Neuronal stem cell (in vitro differentiated cells): ENCODE measurements around the gene PNMT.

Experiments used
- DNase-seq: peaks from one replicate; pipeline ENCODE4 v3.0.0-alpha.2; 2013; ENCODE audit warnings: low spot score
- H2AFZ ChIP-seq: one replicate; pipeline ENCODE4 v1.6.1; 2013; ENCODE audit warnings: mild to moderate bottlenecking, low read length, inconsistent platforms
- H2AK5ac ChIP-seq: 2 replicates; pipeline ENCODE4 v1.6.1; 2013; ENCODE audit warnings: low read depth, mild to moderate bottlenecking, inconsistent platforms, low read length, moderate library complexity, mixed read lengths
- H2BK120ac ChIP-seq: 2 replicates; pipeline ENCODE4 v1.6.1; 2013; ENCODE audit warnings: low read depth, mild to moderate bottlenecking, inconsistent platforms, low read length, moderate library complexity, mixed read lengths
- H2BK12ac ChIP-seq: one replicate; pipeline ENCODE4 v1.6.1; 2013; ENCODE audit warnings: low read length, inconsistent platforms
- H2BK15ac ChIP-seq: 2 replicates; pipeline ENCODE4 v1.6.1; 2013; ENCODE audit warnings: mild to moderate bottlenecking, low read length, inconsistent platforms, mixed read lengths
- H2BK5ac ChIP-seq: one replicate; pipeline ENCODE4 v1.6.1; 2013; ENCODE audit warnings: inconsistent platforms, mild to moderate bottlenecking, low read length, moderate library complexity
- H3K14ac ChIP-seq: one replicate; pipeline ENCODE4 v1.6.1; 2013; ENCODE audit warnings: low read length, inconsistent platforms
- H3K18ac ChIP-seq: 2 replicates; pipeline ENCODE4 v1.6.1; 2013; ENCODE audit warnings: low read length, inconsistent platforms
- H3K23ac ChIP-seq: 2 replicates; pipeline ENCODE4 v1.6.1; 2013; ENCODE audit warnings: low read depth, mild to moderate bottlenecking, mixed read lengths, low read length, inconsistent platforms; ENCODE audit not compliant: poor library complexity
- H3K27ac ChIP-seq: replicated peaks from 3 replicates; pipeline ENCODE4 v1.5.1; 2013; ENCODE audit warnings: low read length, inconsistent platforms
- H3K27me3 ChIP-seq, 3 experiments: 2 replicates each; pipeline ENCODE4 v1.6.1; 2013; ENCODE audit warnings: low read length in 3 of 3, mild to moderate bottlenecking in 2 of 3, inconsistent platforms in 1 of 3, low read depth in 1 of 3, mixed read lengths in 1 of 3, moderate library complexity in 1 of 3; ENCODE audit not compliant: control insufficient read depth in 3 of 3, insufficient read depth in 3 of 3
- H3K36me3 ChIP-seq, 2 donors: replicated peaks in 1 of 2; 2 replicates each; pipeline ENCODE4 v1.6.1; 2013; ENCODE audit warnings: low read length in 2 of 2; ENCODE audit not compliant: control insufficient read depth in 2 of 2, insufficient read depth in 2 of 2
- H3K4ac ChIP-seq: 2 replicates; pipeline ENCODE4 v1.6.1; 2013; ENCODE audit warnings: inconsistent platforms, mild to moderate bottlenecking, low read length, moderate library complexity
- H3K4me1 ChIP-seq, 2 donors: 1 replicate in 1 of 2; 2 replicates in 1 of 2; pipeline ENCODE4 v1.6.1; 2013; ENCODE audit warnings: low read length in 2 of 2, low read depth in 1 of 2; ENCODE audit not compliant: control insufficient read depth in 2 of 2, insufficient read depth in 1 of 2
- H3K4me2 ChIP-seq: one replicate; pipeline ENCODE4 v1.6.1; 2013; ENCODE audit warnings: mild to moderate bottlenecking, low read length, inconsistent platforms; ENCODE audit not compliant: insufficient read depth, poor library complexity, severe bottlenecking
- H3K4me3 ChIP-seq, 2 donors: 2 replicates each; pipeline ENCODE4 v1.5.1; 2013; ENCODE audit warnings: low read length in 2 of 2, mild to moderate bottlenecking in 2 of 2, inconsistent platforms in 1 of 2, moderate library complexity in 1 of 2
- H3K79me1 ChIP-seq: one replicate; pipeline ENCODE4 v1.6.1; 2013; ENCODE audit warnings: low read depth, mild to moderate bottlenecking, inconsistent platforms, low read length, moderate library complexity
- H3K9ac ChIP-seq: one replicate; pipeline ENCODE4 v1.6.1; 2013; ENCODE audit warnings: mild to moderate bottlenecking, low read depth, low read length, inconsistent platforms; ENCODE audit not compliant: poor library complexity
- H3K9me3 ChIP-seq, 2 donors: replicated peaks in 1 of 2; 2 replicates each; pipeline versions ENCODE3 to v1.6.1; 2013; ENCODE audit warnings: low read length in 2 of 2, mild to moderate bottlenecking in 2 of 2, inconsistent platforms in 1 of 2, low read depth in 1 of 2, mixed read lengths in 1 of 2, moderate library complexity in 1 of 2; ENCODE audit not compliant: control insufficient read depth in 2 of 2, insufficient read depth in 1 of 2
- H4K8ac ChIP-seq: one replicate; pipeline ENCODE4 v1.6.1; 2013; ENCODE audit warnings: low read depth, mild to moderate bottlenecking, inconsistent platforms, low read length, moderate library complexity
- H4K91ac ChIP-seq: one replicate; pipeline ENCODE4 v1.6.1; 2013; ENCODE audit warnings: low read length, low read depth, mild to moderate bottlenecking, inconsistent platforms; ENCODE audit not compliant: poor library complexity
- WGBS, 2 donors: extraction: QIAGEN DNeasy Blood & Tissue Kit; methylation state at CpG; one replicate each; pipeline ENCODE4 v1.1.7; 2013; ENCODE audit warnings: missing lambda C conversion rate in 2 of 2, mixed read lengths in 1 of 2; ENCODE audit not compliant: insufficient read length in 2 of 2, insufficient replicate concordance in 1 of 2; ENCODE audit errors: extremely low coverage in 2 of 2; 5-methylcytosine and 5-hydroxymethylcytosine counted together

The PNMT gene

DNA sequence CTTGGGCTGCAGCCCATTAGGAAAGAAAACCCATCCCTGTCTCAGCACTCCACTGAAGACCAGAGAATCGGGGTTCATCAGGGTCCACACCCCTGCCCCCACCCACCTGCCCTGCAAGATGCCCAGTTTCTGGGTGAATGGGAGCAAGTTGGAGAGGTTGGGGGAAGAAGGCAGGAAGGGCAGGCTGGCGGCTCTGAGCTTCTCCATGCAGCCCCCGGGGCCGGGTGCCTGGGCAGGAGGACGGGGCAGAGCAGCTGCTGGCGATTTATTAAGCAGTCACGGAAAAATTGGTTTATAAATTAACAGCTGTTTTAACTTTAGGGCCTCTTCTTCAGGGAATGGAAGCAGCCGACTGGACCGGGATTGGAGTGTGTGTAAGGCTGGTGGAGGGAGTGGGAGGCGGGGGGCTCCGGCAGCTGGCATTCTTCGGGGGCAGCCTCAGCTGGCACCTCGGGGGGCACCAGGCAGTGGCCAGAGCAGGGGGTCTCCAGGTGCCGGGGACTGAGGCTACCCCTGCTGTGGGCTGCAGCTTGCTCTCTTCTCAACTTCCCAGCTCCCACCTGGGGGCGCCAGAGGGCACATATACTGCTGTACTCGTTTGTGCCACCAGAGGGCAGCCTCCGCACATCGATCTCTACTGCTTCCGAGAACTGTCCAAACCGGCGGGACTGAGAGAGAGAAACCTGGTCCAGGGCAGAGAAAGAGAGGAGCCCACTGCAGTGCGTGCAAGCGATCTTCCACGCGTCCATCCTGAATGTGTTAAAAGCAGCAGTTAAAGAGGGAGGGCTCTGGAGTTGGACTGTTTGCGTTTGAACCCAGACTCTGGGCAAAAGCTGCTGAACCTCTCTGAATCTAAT, 46.5 kb upstream of the PNMT start:
- H3K36me3 ChIP-seq: no peaks in the 10 kb centered on the region
- peaks cover 10 to 73% (median 54%) of the 10 kb centered on the region in 3 experiments for H3K27me3 ChIP-seq
- H3K23ac ChIP-seq: no peak overlapping the region
- H3K4ac ChIP-seq: no peak overlapping the region
- H2BK5ac ChIP-seq: no peak overlapping the region
- H3K27ac ChIP-seq: no peak overlapping the region
- H2BK120ac ChIP-seq: no peak overlapping the region
- H3K4me2 ChIP-seq: no peak overlapping the region
- H3K9me3 ChIP-seq: no peaks in the 10 kb centered on the region
- no peak overlapping the region for H3K14ac ChIP-seq
- H3K79me1 ChIP-seq: no peaks in the 10 kb centered on the region
- no CpG with 5 or more reads among the region's 26 CpGs for WGBS, 2 donors
- no peak overlapping the region for H3K18ac ChIP-seq
- H2BK15ac ChIP-seq: no peak overlapping the region
- no peak overlapping the region for H2BK12ac ChIP-seq
- peak; percentile 90 for DNase-seq
- H4K8ac ChIP-seq: no peak overlapping the region
- no peak overlapping the region for H3K9ac ChIP-seq
- peak overlapping the region; percentile 77 for H2AFZ ChIP-seq
- no peak overlapping the region for H2AK5ac ChIP-seq
- no peak overlapping the region for H3K4me3 ChIP-seq
- H3K4me1 ChIP-seq: peaks cover 9 to 12% of the 10 kb centered on the region in 2 donors
- H4K91ac ChIP-seq: no peak overlapping the region

DNA sequence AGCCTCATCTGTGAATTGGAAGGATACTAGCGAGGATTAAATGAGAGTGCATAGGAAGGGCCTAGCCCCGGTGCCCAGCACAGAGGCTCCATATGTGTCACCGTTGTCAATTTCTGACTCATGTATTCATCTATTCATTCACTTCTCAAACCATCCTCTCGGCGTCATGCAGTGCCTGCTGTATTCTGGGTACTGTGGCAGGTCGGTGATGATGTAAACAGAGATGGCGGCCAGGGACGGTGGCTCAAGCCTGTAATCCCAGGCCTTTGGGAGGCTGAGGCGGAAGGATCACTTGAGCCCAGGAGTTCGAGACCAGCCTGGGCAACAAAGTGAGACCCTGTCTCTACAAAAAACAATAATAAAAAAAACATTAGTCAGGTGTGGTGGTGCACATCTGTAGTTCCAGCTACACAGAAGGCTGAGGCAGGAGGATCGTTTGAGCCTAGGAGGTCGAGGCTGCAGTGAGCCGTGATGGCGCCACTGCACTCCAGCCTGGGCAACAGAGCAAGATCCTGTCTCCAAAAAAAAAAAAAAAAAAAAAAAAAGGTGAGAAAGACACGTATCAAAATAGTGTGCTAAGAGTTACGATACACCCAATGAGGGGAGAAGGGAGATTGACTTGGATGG, 45.8 kb upstream of the PNMT start:
- no peaks in the 10 kb centered on the region for H3K9me3 ChIP-seq
- H2AK5ac ChIP-seq: no peak overlapping the region
- H3K4me2 ChIP-seq: no peak overlapping the region
- H2BK15ac ChIP-seq: no peak overlapping the region
- peak overlapping the region; percentile 77 for H2AFZ ChIP-seq
- peaks cover 9 to 16% of the 10 kb centered on the region in 2 donors for H3K4me1 ChIP-seq
- no peak overlapping the region for H3K14ac ChIP-seq
- no peak overlapping the region for H4K91ac ChIP-seq
- H3K79me1 ChIP-seq: no peaks in the 10 kb centered on the region
- no peak overlapping the region for H3K23ac ChIP-seq
- no peak for DNase-seq
- WGBS, 2 donors: no CpG with 5 or more reads among the region's 16 CpGs
- no peak overlapping the region for H3K4me3 ChIP-seq
- H3K36me3 ChIP-seq: no peaks in the 10 kb centered on the region
- no peak overlapping the region for H3K27ac ChIP-seq
- H2BK12ac ChIP-seq: no peak overlapping the region
- no peak overlapping the region for H3K4ac ChIP-seq
- no peak overlapping the region for H3K9ac ChIP-seq
- H2BK120ac ChIP-seq: no peak overlapping the region
- no peak overlapping the region for H3K18ac ChIP-seq
- peaks cover 6 to 73% (median 54%) of the 10 kb centered on the region in 3 experiments for H3K27me3 ChIP-seq
- H4K8ac ChIP-seq: no peak overlapping the region
- no peak overlapping the region for H2BK5ac ChIP-seq

DNA sequence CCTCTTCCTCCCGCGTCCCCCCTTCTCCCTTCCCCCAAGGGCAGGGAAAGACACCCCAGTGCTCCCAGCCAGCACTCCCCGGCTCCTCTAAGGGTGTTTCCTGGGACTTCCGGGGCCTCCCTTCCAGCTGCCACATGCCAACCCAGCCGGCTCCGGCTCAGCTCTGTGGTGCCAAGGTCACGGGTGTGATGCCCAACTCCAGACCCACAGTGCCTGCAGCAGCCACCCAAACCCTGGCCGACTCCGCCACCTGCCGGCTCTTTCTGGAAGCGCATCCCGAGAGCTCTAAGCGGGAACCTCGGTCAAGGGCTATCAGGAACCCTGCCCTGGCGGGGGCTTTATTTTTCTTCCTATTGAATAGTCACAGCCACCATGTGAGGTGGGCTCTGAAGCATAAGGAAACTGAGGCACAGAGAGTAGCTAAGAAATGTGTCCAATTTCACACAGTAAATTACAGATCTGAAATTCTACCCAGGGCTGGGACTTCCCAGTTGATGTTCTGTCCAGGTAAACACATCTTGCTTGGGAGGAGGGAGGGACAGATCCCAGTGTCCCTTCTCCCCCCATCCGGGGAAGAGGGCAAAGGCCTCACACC, 44.8 kb upstream of the PNMT start:
- Histone ChIP-seq H3K36me3 (no peaks in the 10 kb centered on the region), H2BK120ac (no peak overlapping the region), H3K23ac (no peak overlapping the region), H3K4me1 (peaks cover 14 to 15% of the 10 kb centered on the region in 2 donors), H3K14ac (no peak overlapping the region), H2BK5ac (no peak overlapping the region), H3K9ac (no peak overlapping the region), H3K4ac (no peak overlapping the region), H2BK15ac (no peak overlapping the region), H4K8ac (no peak overlapping the region), H4K91ac (no peak overlapping the region), H3K27me3 (peaks cover 7 to 75% (median 56%) of the 10 kb centered on the region in 3 experiments), H3K27ac (no peak overlapping the region), H3K18ac (no peak overlapping the region), H2AFZ (no peak overlapping the region), H2BK12ac (no peak overlapping the region), H3K4me2 (no peak overlapping the region), H3K9me3 (no peaks in the 10 kb centered on the region), H3K79me1 (no peaks in the 10 kb centered on the region), H3K4me3 (no peak overlapping the region), H2AK5ac (no peak overlapping the region)
- WGBS, 2 donors: no CpG with 5 or more reads among the region's 16 CpGs
- peak; percentile 68 for DNase-seq

DNA sequence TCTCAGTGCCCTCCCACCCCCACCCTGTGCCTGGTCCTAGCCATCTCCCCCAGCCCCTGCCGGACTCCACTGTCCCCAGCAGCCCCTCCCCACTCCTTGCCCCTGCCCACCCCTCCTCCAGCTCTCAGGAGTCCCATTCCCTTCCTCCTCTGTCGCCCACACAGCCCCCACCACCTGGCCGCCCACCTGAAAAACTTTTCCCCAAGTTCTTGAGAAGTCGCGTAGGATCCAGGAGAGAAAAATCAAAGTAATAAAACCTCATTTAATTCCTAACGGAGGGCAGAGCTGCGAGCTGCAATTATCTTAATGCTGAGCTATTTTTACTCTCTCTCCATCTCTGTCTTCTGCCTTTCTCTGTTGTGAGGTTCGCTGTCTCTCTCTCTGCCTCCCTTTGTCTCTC, 43.9 kb upstream of the PNMT start:
- Histone ChIP-seq H2BK12ac (no peak overlapping the region), H2AFZ (no peak overlapping the region), H3K18ac (no peak overlapping the region), H3K9me3 (no peaks in the 10 kb centered on the region), H3K4me1 (peaks cover 11 to 16% of the 10 kb centered on the region in 2 donors), H3K4ac (no peak overlapping the region), H3K9ac (no peak overlapping the region), H2AK5ac (no peak overlapping the region), H3K23ac (no peak overlapping the region), H2BK120ac (no peak overlapping the region), H4K8ac (no peak overlapping the region), H3K27ac (no peak overlapping the region), H3K4me3 (no peak overlapping the region), H3K4me2 (no peak overlapping the region), H4K91ac (no peak overlapping the region), H3K36me3 (no peaks in the 10 kb centered on the region), H3K27me3 (peaks cover 2 to 75% (median 51%) of the 10 kb centered on the region in 3 experiments), H2BK5ac (no peak overlapping the region), H3K14ac (no peak overlapping the region), H2BK15ac (no peak overlapping the region), H3K79me1 (no peaks in the 10 kb centered on the region)
- DNase-seq: no peak
- WGBS, 2 donors: no CpG with 5 or more reads among the region's 8 CpGs
